Astrocyte of the hippocampus (primary cell): ENCODE data around the gene LCMT1.
"Not testable (repeated sequence)": the region's sequence is repeated elsewhere in the genome, so short reads cannot be mapped to it uniquely, and the experiment has no call there.

Source experiments
- DNase-seq: peaks from one replicate; pipeline ENCODE4 v3.0.0; 2011; ENCODE audit warnings: low read depth, low spot score

Gene LCMT1

DNA sequence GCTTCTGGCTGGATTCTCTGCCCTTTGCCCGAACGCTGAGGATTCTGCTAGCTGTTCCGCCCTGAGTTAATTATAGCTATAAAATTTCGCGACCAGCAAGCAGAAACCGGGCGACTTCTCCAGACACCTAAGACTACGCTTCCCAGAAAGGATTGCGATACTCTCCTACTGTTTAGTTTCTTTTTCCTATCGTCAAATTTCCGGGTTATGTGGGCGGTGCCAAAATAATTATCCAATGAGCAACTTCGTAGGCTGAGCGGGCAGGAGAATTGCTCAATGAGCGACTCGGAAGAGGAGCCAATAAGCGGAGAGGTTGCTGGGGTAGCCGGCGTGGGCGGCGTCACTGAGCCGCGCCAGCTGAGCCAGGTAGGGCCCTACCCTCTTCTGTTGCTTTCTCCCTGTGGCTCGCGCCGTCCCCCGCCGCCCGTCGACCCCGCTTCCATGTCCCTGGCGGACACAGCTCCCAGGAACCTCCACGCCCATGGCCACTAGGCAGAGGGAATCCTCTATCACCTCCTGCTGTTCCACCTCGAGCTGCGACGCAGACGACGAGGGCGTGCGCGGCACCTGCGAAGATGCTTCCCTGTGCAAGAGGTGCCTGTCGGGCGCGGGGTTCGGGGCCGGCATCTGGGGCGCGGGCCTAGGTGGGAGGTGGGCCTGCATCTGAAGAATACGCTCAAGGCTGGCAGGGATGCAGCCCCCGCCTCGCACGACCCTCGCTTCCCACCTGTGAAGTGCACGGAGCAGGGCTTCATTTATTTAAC, at the start of gene LCMT1:
Gene LCMT1, plus strand, starts transcription at position 340 of the 764 bp plus-strand sequence. Its CDS starts 142 bp downstream, at position 482.
- peak; percentile 98 for DNase-seq

DNA sequence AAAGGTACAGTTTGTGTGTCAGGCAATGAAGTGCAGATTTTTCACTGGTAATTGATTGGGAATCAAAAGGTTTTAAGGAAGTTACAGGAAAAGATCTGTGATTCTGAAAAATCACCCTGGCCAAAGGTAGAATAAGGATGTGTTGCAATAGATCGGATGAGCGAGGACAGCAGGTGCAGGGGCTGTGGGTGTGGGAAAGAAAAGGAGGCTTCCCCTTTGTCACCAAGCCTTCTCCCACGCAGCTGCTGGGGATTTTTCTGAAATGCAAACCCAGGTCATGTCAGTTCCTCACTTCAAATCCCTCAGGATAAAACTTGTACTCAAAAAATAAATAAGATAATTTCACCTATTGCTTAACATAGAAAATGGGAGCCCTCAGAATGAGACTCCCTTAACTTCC, 48.4 kb upstream of the LCMT1 start:
- DNase-seq: no peak

DNA sequence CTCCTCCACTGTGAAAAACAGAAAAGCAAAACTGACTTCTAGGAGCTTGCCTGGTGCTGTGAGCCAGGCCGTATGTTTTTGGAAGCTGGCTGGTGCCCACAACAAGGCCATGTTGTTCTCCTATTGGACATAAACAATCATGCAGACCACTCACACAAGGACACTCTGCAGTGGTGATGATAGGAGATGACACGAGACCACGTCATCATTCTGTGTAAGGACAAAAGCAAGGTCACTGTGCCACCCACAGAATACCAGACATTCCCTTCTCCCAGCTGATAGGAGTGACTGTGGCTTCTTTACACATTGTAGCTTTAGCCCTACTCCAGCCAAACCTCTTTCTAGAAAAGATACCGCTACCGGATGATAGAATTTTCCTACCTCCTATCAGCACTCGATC, 47.7 kb upstream of the LCMT1 start:
- DNase-seq: peak; percentile 23

DNA sequence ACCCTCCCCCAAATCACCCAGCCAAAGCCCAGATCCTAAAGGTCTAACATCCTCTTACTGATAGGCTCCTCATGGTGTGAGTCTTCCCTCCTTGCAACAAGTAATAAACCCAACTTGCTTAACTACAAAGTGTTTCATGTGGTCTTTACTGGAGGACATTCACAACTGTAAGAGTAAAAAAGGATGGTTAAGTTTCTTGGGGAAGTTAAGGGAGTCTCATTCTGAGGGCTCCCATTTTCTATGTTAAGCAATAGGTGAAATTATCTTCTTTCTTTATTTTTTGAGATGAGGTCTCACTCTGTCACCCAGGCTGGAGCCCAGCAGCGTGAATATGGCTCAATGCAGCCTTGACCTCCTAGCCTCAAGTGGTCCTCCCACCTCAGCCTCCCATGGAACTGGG, 47.3 kb upstream of the LCMT1 start:
- DNase-seq: not testable (repeated sequence)

DNA sequence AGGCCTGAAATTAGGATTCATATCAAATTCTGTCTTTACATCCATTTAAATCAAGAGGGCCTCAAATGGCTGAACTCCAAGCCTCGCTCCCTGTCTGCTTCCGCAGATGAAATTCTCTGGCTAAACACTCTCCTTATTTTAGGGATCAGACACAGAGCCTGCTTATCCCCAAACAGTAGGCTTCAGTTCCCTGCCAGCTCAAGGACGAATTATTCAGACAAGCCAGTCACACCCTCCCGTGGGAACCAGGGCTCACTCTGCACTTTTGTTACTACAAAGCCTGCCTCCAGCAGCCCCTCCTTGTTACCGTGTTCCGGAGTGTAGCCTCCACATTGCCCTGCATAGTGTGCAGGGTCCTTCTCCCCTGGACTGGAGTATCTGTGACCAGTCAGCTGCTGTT, 46.6 kb upstream of the LCMT1 start:
- DNase-seq: peak; percentile 18

DNA sequence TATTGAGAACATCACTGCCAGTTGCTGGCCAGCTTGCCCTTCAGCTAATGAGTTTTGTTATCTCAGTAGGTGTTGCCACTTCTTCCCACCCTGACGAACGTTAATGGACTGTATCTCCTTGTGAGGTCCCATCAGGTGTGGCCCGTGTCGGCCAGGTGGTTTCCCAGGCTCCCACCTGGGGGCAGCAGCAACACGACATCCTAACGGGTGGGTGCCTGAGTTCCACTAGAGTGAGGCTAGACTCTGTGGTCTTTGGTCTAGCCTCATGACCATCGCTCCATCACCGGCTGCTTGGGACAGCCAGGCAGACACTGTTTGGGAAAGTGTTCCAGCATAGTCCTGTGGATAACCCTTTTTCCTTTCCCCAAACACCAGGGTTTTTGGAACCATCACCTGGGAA, 45.6 kb upstream of the LCMT1 start:
- no peak for DNase-seq

DNA sequence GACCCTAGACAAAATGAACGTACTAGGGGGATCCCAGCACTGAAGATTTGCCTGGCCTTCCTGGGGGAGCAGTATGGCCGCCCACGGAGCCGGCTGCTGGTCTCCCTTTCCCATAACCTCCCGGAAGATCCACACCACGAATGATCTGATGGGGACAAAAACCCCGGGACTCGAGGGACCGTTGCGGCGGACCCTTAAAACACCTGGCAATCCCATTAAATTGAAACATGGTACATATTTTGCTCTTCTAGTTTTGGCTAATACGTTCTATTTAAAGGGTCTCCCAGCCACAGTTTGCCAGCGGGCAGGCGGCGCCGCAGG, 45.2 kb upstream of the LCMT1 start:
- DNase-seq: no peak

DNA sequence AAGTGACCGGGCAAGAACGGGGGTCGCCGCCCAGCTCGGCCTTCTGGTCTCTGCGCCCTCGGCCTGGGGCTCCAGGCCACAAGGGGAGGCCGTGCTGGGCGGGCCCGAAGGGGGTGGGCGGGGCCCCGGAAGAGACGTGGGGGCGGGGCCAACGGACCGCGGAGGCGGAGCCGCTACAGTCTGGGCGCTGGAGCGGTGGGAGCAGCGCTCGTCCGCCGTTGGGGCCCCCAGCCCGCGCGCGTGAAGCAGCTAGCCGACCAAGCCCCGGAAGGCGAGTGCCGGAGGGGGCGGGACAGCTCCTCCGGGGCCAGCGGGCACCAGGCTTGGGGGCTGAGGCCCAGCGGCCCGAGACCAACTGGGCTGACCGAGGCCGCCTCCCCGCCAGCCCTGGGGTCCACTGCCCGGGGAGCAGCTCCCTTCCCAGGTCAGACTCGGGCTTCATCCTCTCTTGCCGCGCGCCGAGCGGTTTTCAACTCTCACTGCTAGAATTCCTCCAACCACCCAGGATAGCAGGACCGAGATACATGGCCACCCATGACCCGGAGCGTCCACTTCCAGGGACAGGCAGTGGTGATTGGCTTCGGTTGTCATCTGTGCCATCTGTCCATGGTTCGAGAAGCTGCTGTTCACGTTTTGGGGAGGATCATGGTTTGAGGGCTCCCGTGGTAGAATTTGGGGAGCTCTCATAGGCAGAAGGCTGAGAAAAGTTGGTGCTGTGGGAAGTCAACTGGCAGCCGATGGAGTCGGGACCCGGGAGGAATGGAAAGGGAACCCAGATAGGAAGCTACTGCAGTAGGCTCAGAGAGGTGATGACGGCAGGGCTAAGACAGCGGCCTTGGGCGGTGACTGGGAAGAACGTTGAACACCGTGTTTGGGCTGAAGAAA, 44.6 kb upstream of the LCMT1 start:
- DNase-seq: peak; percentile 91

DNA sequence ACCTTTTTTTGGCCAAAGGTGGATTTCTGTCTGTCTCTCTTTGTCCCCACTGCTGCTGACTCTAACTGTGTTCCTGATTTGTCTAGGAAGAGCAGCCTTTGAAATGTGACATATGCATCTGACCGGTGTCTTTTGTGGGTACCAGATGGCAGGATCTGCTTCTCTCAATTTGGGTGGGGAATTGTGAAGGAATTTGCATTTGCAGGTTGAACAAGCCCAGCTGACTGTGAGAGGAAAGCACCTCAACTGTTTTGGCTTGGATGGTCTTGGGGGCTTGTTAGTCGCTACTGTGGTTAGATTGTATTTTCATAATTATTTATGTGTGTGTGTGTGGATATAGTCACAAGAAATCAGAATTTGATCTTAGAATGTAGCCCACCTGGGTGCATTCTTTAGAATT, 37.7 kb upstream of the LCMT1 start:
- no peak for DNase-seq

DNA sequence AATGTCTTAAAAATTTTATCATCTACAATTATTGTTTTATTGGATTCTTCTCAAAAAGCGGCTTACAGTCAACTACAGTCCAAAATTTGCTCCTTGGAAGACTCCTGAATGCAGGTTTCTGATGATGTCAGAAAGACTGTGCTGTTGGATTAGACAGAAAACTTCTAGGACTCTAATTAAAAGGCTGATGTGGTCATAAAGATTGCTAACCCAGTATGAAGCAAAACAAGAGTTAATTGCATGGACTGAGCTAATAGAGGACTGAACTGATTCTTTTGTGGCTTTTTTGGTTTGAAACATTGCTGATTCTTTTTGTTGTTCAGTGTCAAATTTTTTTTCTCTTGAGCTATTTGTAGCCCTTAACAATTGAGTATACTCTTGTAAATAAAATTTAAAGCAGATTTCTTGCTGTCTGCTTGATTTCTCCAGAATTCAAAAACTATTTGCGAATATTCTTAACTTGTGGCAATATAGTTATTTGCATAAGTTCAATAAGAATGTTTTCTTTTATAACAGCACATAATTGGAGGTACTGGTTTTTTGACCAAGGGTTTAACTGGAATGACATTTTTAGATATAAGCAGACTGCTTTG, 33.1 kb upstream of the LCMT1 start:
- no peak for DNase-seq

DNA sequence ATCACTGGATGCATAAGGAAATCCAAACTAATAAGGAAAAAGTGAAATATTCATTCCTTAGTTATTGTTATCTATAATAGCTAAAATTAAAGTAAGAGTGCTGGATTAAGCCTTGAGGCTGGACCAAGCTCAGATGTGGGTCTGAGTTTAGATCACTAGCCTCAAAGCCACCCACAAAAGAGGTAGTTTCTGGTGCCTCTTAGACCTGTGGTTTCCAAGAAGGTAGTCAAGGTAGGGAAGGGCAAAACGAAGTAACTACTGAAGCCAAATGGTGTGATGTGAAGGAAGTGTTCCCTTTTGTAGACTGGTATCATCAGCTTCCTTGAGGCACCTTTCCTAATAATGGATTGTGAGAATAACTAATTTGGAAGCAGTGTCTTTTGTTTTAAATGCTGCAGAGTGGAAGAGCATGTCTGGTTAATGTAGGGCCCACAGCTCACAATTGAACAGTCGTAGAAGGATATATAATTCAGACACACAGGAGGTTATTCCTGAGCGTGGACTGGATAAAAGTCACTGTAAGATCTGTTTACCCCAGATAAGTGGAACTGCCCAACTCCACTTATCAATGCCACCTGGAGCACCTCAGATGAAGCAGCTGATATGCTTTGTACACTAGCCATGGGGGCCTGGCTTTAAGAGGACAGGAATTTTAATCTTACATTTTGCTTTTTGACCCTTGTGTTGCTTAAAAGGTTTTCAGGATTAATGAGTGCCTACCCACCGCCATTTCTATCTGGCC, 31.7 kb upstream of the LCMT1 start:
- no peak for DNase-seq

DNA sequence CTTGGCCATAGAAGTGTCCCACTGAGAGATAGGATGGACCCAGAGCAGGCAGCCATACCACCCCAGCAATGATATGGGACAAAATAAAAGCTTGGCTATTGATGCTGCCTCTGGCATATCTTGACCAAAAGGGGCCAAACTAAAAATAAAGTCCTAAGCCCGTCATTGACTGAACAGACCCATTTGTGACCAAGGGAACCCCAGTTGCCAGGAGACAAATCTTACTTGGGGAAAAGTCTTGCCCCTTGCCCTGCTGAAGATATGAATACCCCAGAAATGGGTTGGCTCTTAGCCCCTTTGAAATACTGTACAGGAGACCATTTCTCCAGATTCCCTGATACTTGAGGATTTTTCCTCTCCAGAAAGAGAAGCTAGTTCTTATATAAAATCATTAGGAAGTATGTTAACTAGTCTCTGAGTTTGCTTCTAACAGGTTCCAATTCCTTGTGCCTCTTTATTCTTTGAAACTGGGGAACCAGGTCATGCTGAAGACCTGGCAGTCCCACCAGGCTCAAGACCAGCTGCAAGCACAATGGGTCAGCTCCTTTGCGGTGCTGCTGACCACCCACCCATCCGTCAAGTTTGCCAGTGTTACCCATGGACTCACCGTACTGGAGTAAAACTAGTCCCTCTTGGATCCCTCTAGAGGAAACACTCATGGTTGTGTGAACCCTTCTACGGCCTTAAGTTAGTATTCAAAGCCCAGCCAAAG, 31.0 kb upstream of the LCMT1 start:
- DNase-seq: no peak

DNA sequence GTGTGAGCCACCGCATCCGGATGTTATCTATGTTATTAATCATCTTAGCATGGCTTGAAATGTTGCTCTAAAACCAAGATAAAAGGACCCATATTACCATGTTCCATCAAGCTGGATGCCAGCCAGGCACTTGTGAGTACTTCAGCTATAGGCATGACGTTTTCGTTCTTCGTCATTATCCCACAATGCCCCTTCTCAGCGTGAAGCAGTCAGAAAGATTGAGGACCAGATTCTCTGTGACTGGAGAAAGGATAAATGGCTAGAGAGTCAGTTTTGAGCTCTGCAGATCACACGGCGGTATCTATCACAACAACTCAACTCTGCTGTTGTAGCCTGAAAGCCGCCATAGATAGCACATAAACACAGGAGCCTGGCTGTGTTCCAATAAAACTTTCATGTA, 29.8 kb upstream of the LCMT1 start:
- DNase-seq: no peak

DNA sequence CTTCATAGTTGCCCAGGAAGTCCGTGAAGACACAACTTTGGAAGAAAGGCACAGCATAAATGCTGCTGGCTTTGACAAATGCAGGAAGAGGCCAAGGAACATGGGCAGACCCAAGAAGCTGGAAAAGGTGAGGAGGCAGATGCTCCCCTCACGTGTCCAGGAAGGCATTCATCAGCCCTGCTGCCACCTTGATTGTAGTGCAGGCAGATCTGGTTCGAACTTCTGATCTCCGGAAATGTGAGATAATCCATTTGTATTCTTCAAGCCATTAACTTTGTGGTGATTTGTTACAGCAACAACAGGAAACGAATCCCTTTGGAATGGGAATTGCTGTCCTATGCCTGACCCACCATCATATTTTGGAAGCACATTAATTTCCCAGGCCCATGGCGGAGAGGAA, 28.5 kb upstream of the LCMT1 start:
- DNase-seq: no peak

DNA sequence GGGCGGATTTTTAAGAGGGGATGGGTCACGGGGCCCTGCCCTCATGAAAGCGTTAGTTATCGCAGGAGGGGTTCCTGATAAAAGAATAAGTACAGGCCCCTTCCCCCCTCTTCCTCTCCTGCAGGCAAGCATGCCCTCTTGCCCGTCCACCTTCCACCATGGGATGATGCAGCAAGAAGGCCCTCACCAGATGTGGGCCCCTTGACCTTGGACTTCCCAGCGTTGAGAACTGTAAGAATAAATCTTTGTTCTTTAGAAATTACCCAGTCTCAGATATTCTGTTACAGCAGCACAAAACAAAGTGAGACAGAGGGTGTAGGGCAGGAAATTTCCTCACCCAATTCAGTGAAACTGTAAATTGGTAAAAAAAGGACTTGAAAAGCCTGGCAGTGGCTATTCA, 27.8 kb upstream of the LCMT1 start:
- no peak for DNase-seq

DNA sequence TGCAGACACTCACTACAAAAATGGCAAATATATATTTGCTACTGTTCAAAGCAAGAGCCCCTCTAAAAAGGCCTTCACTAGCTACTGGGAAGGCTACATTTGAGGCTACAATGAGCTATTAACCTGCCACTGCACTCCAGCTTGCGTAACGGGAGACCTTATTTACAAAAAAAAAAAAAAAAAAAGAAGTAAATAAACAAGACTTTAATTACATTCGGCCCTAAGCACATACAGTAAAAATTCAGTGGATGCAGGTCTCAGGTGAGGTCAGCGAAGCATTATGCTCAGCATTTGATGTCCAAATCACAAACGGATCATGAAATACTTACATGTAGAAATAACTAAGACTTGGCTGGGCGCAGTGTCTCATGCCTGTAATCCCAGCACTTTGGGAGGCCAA, 26.7 kb upstream of the LCMT1 start:
- no peak for DNase-seq

DNA sequence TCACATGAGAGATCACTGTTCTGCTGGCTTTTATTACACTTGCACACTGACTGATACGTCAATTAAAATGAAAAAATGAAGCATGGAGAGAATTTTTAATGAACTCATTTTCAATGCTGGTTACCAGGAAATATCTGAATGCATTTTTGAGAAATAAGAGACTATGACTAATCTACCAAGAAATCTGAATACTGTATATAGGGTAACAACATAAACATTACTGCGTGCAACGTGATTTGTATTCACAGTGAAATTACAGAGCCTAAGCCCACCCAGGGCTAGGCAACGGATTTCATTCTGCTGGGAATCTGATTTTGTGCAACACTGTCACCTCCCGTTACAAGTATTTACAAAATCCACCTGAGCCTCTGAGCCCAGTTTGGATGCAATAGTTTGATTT, 23.8 kb upstream of the LCMT1 start:
- DNase-seq: no peak

DNA sequence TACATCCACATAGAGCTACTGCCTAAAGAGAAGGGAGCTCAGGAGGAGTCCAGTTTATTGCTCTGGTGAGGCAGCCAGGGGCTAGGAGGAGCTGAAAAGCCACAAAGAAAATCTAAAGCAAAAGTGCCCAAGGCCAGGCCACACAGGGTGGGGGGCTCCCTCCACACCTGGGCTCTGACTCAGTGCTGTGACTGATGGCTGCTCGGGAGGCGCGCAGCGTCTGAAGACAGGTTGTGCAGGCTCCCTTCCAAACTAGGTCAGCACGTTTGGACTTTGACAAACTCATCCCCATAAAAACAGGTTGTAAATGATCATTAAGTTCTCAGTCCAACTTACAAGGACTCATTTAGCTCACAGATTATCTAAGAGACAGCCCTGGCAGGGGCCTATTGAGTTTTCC, 22.2 kb upstream of the LCMT1 start:
- DNase-seq: no peak

DNA sequence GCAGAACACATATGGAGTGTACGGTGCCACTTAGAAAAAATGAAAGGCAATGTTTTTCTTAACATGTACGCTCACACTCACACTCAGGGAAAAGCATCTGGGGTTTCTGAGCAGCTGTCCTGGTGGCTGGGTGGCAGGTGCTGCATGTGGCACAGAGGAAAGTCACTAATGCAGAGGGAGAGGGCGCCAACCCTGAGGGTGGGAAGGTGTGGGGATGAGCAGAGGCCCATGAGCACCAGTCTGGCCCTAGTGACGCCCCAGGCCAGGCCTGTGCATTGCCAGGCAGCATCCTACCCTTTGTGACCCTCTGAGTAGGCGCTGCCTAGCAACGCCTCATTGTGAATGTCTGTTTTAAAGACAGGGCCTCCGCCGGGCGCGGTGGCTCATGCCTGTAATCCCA, 19.1 kb upstream of the LCMT1 start:
- DNase-seq: no peak

DNA sequence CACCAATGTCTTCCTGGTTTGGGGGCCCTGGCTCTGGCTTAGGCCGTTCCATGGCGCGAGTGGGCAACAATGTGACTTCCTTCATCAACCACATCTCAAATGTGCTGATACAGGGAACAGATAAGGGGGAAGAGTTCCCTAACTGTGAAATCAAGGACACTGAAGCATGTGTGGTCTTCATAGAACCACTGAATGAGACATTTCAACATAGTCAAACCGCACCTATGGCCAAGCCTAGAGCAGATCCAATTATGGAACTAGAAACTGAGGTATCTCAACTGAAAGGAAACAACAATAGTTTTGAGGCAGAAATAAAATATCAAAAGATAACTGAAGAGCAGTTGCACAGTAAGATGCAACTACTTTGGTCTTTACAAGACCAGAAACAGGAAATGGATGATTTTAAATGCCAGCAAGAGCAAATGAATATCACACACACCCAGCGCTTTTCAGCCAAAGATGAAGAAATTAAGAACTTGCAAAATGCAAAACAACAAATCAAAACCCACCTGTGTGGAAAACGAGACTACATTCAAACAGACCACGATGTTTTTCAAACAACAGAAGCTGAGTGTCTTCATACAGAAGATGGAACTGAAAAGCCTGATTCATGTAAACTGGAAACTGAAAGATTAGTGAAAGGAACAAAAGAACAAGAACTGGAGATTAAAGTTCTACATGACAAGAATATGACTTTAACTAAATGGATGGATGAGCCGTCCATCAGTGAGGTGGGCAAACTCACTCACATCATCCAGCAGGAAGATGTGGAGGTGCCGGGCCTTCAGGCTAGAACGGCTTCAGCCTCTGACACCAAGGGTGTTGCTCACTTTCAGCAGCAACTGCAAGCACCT, 18.1 kb upstream of the LCMT1 start:
- DNase-seq: no peak

DNA sequence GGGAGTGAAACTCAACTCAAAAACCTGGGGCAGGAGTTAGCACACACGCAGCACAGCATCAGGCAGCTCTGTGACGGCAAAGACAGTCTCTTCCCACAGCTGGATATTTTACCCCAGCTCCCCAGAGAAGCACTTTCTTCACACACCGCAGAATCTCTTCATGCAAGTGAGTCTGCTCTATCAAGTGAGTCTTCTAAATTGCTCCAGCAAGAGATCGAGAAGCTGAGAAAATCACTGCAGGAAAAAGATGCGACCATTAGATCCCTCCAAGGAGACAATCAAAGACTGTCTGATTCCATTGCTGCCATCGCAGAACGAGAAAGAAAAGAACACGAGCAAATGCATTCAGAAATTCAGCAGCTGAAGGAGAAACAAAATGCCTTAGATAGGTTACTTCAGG, 16.9 kb upstream of the LCMT1 start:
- no peak for DNase-seq
